Effector CD4-positive, alpha-beta T cell (primary cell): ENCODE data around the gene ITIH1.
"Not testable (repeated sequence)": the region's sequence is repeated elsewhere in the genome, so short reads cannot be mapped to it uniquely, and the experiment has no call there.

ENCODE experiments used
- DNase-seq: peaks from one replicate; pipeline ENCODE4 v3.0.0-alpha.2; 2020

The ITIH1 gene

GRCh38 chr3:52774901-52775864, 2.2 kb upstream of the ITIH1 start:
- no peak for DNase-seq

GRCh38 chr3:52775877-52776276, 1.5 kb upstream of the ITIH1 start:
- DNase-seq: no peak

GRCh38 chr3:52776486-52776885, 913 bp upstream of the ITIH1 start:
- not testable (repeated sequence) for DNase-seq

GRCh38 chr3:52777959-52778805, 783 bp downstream of the ITIH1 start:
- no peak for DNase-seq

- DNase-seq: no peak
These were observed 1.8 kb downstream of the ITIH1 start for GRCh38 chr3:52779011-52779836.

GRCh38 chr3:52779837-52780585, 2.6 kb downstream of the ITIH1 start:
- no peak for DNase-seq

GRCh38 chr3:52781741-52782140, 4.3 kb downstream of the ITIH1 start:
- no peak for DNase-seq

- no peak for DNase-seq
These were observed 5.2 kb downstream of the ITIH1 start for GRCh38 chr3:52782412-52783210.

GRCh38 chr3:52783211-52783555, 5.8 kb downstream of the ITIH1 start:
- no peak for DNase-seq

- DNase-seq: no peak
These were observed 6.7 kb downstream of the ITIH1 start for GRCh38 chr3:52784021-52784621.

- DNase-seq: no peak
These were observed 7.7 kb downstream of the ITIH1 start for GRCh38 chr3:52784931-52785590.

- DNase-seq: no peak
These were observed 9.2 kb downstream of the ITIH1 start for GRCh38 chr3:52786330-52787215.

GRCh38 chr3:52787246-52787645, 9.8 kb downstream of the ITIH1 start:
- DNase-seq: no peak

GRCh38 chr3:52787672-52788625, 10.6 kb downstream of the ITIH1 start:
- no peak for DNase-seq

- DNase-seq: no peak
These were observed 11.7 kb downstream of the ITIH1 start for GRCh38 chr3:52788890-52789745.

- DNase-seq: no peak
These were observed 12.3 kb downstream of the ITIH1 start for GRCh38 chr3:52789746-52790040.

GRCh38 chr3:52790337-52790736, 12.9 kb downstream of the ITIH1 start:
- DNase-seq: no peak
